Central memory CD8-positive, alpha-beta T cell (primary cell): Measurements from ENCODE around the gene HOXC11.

ENCODE experiments used
- ATAC-seq: fragments of 150-1000 bp; cut with Tn5 transposase; replicated peaks from 2 replicates; pipeline ENCODE4 v1.10.0; 2022; ENCODE audit warnings: mild to moderate bottlenecking, moderate FRiP score, moderate number of reproducible peaks; ENCODE audit not compliant: poor library complexity, severe bottlenecking; ENCODE audit errors: extremely low read depth
- DNase-seq, 2 donors: peaks; one replicate each; pipeline ENCODE4 v3.0.0; 2021; ENCODE audit warnings: low spot score in 2 of 2
- H3K27ac Mint-ChIP-seq: one replicate; pipeline ENCODE4 v1.8.0; 2022; ENCODE audit warnings: low read depth, mild to moderate bottlenecking, moderate library complexity, mixed read lengths
- H3K27me3 Mint-ChIP-seq: one replicate; pipeline ENCODE4 v1.8.0; 2022; ENCODE audit warnings: mixed read lengths
- H3K36me3 Mint-ChIP-seq: one replicate; pipeline ENCODE4 v1.8.0; 2022; ENCODE audit warnings: mild to moderate bottlenecking, moderate library complexity, mixed read lengths; ENCODE audit not compliant: insufficient read depth
- H3K4me1 Mint-ChIP-seq: one replicate; pipeline ENCODE4 v1.8.0; 2022; ENCODE audit warnings: mixed read lengths
- H3K4me3 Mint-ChIP-seq: one replicate; pipeline ENCODE4 v1.8.0; 2022; ENCODE audit warnings: mild to moderate bottlenecking, moderate library complexity, mixed read lengths
- H3K9me3 Mint-ChIP-seq: one replicate; pipeline ENCODE4 v1.8.0; 2022; ENCODE audit warnings: mixed read lengths

The HOXC11 gene

GRCh38 chr12:53975064-53975471, 2.1 kb downstream of the HOXC11 start:
- Mint-ChIP-seq H3K4me3 (peak overlapping the region; percentile 73), H3K27me3 (peaks cover 93% of the 10 kb centered on the region), H3K4me1 (peaks cover 32% of the 10 kb centered on the region), H3K9me3 (no peaks in the 10 kb centered on the region), H3K36me3 (peaks cover 25% of the 10 kb centered on the region), H3K27ac (no peak overlapping the region)
- DNase-seq = no peak
- no peak for ATAC-seq

DNA sequence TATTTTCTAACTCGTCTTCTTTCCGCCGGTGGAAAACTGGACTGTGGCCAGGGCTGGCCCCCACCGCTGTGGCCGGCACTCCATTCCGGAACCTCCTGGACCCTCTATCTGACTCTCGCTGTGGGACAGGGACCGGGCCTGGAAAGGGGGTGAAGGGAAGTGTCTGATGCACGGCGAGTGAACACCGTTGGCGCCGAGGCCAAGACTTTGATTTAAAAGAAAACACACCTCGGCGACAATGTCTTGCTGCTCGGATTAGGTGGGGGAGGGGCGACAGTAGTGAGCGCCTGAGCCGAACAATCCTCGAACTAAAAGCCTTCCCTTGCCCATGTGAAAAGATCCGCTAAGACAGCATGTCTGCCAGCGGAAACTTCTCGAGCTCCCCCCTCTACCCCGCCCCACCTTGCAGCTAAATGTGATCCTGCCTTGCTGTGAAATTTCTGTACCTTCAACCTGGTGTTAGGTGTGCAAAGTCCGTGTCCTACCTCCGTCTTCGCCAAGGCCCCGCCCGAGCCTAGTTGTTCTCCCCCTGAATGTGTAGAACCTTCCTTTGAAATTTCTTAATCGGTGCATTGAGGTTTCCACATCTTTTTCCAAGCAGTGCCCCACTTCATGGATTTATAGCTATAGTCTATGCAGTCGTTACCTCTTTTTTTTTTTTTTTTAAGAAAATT, 2.7 kb downstream of the HOXC11 start:
- no peaks in the 10 kb centered on the region for H3K9me3 Mint-ChIP-seq
- H3K36me3 Mint-ChIP-seq = peaks cover 28% of the 10 kb centered on the region
- H3K27ac Mint-ChIP-seq = peak overlapping the region; percentile 70
- peaks cover 32% of the 10 kb centered on the region for H3K4me1 Mint-ChIP-seq
- no peak for ATAC-seq
- peak overlapping the region; percentile 51 for H3K4me3 Mint-ChIP-seq
- no peak for DNase-seq
- peaks cover 93% of the 10 kb centered on the region for H3K27me3 Mint-ChIP-seq

DNA sequence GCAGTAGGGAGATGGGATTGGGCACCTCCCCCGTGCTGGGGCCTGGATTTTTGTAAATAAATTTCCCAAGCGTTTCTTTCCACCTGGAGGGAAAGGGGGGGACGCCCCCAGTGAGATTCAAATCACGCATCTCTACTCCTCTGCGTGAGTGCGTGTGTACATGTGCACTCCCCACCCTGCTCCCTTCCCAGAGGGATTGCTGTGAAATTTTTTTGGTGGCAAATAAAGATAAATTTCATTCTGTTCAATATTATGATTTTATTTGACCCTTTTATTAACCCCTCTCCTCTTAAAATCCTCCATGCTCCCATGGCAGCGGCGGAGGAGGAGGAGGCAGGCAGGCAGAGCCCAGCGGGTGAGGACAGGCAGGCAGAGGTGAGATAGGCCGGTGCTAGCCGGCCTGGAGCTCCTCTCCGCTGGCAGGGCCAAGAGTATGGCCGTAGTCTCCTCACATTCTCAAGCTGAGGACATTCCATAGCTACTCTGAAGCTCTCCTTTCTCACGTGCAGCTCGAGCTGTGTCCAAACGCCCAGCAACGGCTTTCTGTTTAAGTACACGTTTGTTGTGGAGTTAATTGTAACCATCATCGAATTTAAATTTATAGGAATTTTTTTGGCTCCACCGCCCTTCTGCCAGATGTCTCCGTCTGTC, 3.4 kb downstream of the HOXC11 start:
- H3K4me1 Mint-ChIP-seq = peaks cover 32% of the 10 kb centered on the region
- H3K27me3 Mint-ChIP-seq = peaks cover 93% of the 10 kb centered on the region
- peak overlapping the region; percentile 51 for H3K4me3 Mint-ChIP-seq
- no peaks in the 10 kb centered on the region for H3K9me3 Mint-ChIP-seq
- no peak for ATAC-seq
- peak overlapping the region; percentile 70 for H3K27ac Mint-ChIP-seq
- H3K36me3 Mint-ChIP-seq = peaks cover 28% of the 10 kb centered on the region
- DNase-seq = no peak

GRCh38 chr12:53976823-53977595, 4.1 kb downstream of the HOXC11 start:
- DNase-seq (no peak), ATAC-seq (no peak)
- Mint-ChIP-seq H3K27ac (no peak overlapping the region), H3K9me3 (no peaks in the 10 kb centered on the region), H3K4me1 (peaks cover 32% of the 10 kb centered on the region), H3K4me3 (no peak overlapping the region), H3K27me3 (peaks cover 93% of the 10 kb centered on the region), H3K36me3 (peaks cover 28% of the 10 kb centered on the region)

DNA sequence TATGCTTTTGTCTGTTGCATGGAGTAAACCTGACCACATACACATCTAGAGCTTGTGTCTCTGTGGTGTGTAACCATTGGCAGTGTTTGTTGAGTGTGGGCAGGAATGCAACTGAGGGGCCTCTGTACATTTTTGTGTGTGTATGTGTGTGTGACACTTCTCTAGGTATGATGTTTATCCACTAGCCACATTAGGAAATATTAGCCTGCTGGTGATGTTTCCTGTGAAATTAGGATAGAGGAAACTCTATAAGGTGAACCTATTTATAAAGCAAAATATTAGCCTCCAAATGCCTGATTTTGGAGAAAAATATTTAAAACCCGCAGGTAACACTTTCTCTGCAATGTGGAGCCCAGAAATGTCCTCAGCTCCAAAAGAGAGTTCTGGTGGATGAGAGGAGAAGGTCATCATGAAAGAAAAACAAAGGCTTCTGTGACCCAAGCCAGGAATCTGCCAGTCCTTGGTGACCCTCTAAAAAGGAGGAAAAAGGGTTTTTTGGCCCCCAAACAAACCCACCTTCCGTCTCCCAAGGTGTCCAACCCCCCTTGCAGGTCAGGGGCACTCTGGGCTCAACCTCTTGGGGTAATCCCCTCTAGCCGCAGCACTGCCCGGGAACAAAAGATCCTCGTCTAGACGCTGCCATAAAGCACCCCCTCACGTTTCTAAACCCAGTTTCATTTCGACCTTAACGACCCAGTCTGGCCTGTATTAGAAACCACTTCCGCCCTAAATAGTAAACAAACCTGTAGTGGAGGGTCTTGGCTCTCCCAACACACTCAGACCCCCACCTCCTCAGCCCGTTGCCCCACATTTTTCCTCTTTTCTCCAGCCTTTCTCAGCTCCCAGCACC, 4.9 kb downstream of the HOXC11 start:
- ATAC-seq (no peak), DNase-seq (no peak)
- Mint-ChIP-seq H3K27me3 (peaks cover 93% of the 10 kb centered on the region), H3K4me3 (no peak overlapping the region), H3K9me3 (no peaks in the 10 kb centered on the region), H3K36me3 (peaks cover 23% of the 10 kb centered on the region), H3K27ac (no peak overlapping the region), H3K4me1 (peaks cover 31% of the 10 kb centered on the region)

DNA sequence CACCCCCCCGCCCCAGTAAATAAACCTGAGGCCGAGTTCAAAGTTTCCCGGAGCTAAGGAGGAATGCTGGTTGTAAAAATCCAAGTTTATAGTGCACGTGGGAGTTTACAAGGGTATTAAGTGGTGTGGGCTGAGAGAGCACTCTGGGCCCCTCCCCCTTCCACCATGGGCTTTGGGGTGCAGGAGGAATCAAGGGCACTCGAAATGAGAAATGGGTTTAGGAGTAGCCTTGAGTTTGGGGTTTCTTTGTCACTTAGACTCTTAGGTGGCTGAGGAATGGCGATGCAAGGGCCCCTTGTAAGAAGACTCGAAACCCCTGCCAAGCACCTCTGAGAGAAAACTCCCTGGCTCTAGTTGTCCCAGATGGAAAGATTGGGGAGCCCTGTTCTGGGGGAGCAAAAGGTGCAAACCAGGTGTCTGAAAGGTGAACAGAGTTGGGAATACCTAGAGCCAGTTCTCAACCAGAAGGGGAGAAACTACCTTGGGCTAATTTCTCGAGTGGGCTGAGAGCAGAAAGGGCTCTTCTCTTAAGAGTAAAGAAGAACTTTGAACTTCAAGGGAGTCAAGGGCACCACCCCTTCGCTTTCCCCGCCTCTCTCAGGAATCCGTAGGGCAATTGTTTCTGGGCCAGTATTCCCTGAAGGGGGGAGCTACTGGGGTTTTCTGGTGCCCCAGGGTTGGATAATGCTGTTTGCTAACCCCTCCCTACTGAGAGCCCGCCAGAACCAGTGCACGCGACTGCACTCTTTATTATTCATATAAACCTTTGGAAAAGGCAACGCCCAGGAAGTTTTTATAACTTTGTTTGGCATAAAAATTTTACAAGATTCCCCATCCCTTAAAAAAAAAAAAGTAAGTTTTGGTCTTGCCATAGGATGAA, 5.8 kb downstream of the HOXC11 start:
- Mint-ChIP-seq H3K4me1 (peaks cover 23% of the 10 kb centered on the region), H3K4me3 (no peak overlapping the region), H3K27me3 (peaks cover 93% of the 10 kb centered on the region), H3K27ac (no peak overlapping the region), H3K9me3 (no peaks in the 10 kb centered on the region), H3K36me3 (peaks cover 25% of the 10 kb centered on the region)
- ATAC-seq (no peak), DNase-seq (no peak)

DNA sequence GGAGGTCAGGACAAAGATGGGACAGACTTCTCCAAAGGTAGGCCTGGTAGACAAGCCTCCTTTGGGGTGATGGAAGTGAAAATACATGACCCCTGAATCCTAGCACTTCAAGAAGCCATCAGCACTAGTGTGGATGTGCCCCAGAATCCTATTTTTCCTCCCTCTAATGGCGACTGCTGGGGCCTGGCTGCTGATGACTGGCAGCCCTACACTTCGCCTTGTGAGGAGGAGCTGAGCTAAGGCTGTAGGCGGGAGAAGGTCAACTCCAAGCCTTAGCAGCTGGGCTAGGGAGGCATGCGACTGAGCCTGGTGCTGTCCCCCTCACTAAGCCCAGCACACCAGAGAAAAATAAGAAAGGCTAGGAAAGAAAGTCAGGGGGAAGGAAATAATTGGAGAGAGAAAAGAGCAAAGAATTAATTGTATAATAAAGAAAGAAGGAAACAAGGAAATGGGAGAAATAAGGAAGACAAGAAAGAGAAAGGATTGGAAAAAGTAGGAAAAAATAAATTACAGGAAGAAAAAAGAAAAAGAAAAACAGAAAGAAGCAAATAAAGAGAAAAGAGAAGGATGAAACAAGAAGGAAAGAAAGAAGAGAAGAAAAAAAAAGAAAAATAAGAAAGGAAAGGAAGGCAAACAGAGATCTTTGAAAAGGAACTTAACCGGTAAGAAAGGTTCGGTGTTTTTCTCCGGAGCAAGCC, 7.3 kb downstream of the HOXC11 start:
- Mint-ChIP-seq H3K36me3 (peaks cover 27% of the 10 kb centered on the region), H3K9me3 (no peaks in the 10 kb centered on the region), H3K27me3 (peaks cover 99% of the 10 kb centered on the region), H3K27ac (no peak overlapping the region), H3K4me1 (peaks cover 21% of the 10 kb centered on the region), H3K4me3 (no peak overlapping the region)
- DNase-seq (no peak), ATAC-seq (no peak)

- H3K4me3 Mint-ChIP-seq = no peak overlapping the region
- peaks cover 99% of the 10 kb centered on the region for H3K27me3 Mint-ChIP-seq
- no peak for ATAC-seq
- no peak overlapping the region for H3K27ac Mint-ChIP-seq
- peaks cover 20% of the 10 kb centered on the region for H3K4me1 Mint-ChIP-seq
- H3K9me3 Mint-ChIP-seq = no peaks in the 10 kb centered on the region
- peaks cover 25% of the 10 kb centered on the region for H3K36me3 Mint-ChIP-seq
- DNase-seq = no peak
These were observed 8.0 kb downstream of the HOXC11 start for GRCh38 chr12:53980802-53981496.

GRCh38 chr12:53981634-53982565, 9.0 kb downstream of the HOXC11 start:
- H3K4me1 Mint-ChIP-seq = peaks cover 30% of the 10 kb centered on the region
- H3K9me3 Mint-ChIP-seq = no peaks in the 10 kb centered on the region
- H3K4me3 Mint-ChIP-seq = no peak overlapping the region
- H3K27ac Mint-ChIP-seq = no peak overlapping the region
- peaks cover 20% of the 10 kb centered on the region for H3K36me3 Mint-ChIP-seq
- DNase-seq (no peak), ATAC-seq (no peak)
- H3K27me3 Mint-ChIP-seq = peaks cover 99% of the 10 kb centered on the region
